Testis (tissue), 2 donors: ENCODE results near the gene RTL10.

ENCODE experiments used
- POLR2A ChIP-seq: fragments of 450-650 bp; IDR thresholded peaks from one replicate; pipeline ENCODE4 v1.6.1; 2017; ENCODE audit warnings: antibody characterized with exemption, mild to moderate bottlenecking, moderate library complexity
- TF ChIP-seq, protein P1 (sequence below), 3 experiments: fragments of 450-650 bp in 2 of 3; fragments of 200-600 bp in 1 of 3; sonication (generic) in 1 of 3; IDR thresholded peaks; one replicate each; pipeline ENCODE4 v1.5.1; 2016 to 2019; ENCODE audit warnings: antibody characterized with exemption in 3 of 3, mild to moderate bottlenecking in 2 of 3, moderate library complexity in 1 of 3

DNA sequence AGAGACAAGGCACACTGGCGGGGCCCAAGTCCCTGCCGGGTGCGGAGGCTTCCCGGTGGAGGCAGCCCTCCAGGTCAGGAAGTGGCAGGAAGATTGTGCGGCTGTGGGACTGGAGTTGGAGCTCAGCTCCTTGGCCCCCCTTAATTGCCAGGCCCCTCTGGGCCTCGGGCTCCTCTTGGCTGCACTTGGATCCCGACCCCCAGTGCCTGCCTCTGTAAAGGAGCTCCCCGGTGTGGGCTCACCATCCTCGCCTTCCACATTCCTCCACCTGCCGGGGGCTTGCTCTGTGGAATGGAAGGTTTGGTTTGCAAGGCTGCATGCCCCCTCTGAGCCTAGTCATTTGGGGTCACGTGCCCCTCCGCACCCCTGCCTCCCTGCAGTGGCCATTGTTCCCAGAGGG lies 48.8 kb upstream of the RTL10 start:
- TF ChIP-seq, protein P1, sequence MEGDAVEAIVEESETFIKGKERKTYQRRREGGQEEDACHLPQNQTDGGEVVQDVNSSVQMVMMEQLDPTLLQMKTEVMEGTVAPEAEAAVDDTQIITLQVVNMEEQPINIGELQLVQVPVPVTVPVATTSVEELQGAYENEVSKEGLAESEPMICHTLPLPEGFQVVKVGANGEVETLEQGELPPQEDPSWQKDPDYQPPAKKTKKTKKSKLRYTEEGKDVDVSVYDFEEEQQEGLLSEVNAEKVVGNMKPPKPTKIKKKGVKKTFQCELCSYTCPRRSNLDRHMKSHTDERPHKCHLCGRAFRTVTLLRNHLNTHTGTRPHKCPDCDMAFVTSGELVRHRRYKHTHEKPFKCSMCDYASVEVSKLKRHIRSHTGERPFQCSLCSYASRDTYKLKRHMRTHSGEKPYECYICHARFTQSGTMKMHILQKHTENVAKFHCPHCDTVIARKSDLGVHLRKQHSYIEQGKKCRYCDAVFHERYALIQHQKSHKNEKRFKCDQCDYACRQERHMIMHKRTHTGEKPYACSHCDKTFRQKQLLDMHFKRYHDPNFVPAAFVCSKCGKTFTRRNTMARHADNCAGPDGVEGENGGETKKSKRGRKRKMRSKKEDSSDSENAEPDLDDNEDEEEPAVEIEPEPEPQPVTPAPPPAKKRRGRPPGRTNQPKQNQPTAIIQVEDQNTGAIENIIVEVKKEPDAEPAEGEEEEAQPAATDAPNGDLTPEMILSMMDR (IDR thresholded peaks at IDR 0.05) = no peak
- TF ChIP-seq POLR2A = no peak
